Measurements from ENCODE around the gene AGK. TPM values are rescaled to one million over a fixed set of nuclear protein-coding genes. Genes with fewer than 3 reads are reported as not detected.

The AGK gene
- total and polyA plus RNA-seq, 2 experiments from 2014 or later, result 25.6 to 30.8 TPM

DNA sequence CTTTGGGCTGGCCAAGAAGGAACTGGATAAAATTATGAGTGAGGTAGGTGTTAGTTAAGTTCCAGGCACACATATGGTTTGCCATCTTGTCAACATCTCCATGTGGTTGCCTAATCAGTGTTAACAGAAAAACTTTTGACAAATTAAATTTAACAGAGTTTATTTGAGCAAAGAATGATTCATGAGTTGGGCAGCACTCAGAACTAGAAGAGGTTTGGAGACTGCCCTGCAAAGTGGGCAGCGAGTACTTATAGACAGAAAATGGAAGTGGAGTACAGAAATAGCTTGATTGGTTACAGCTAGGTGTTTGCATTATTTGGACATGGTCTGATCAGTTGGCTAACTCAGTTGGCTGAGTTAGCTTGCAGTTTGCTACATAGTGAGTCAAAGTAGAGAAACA, 37.5 kb upstream of the AGK start:
- DNase-seq (ENCODE audit: low read depth in 1 of 2, low spot score in 1 of 2), result no peak
- TF ChIP-seq, protein P1, sequence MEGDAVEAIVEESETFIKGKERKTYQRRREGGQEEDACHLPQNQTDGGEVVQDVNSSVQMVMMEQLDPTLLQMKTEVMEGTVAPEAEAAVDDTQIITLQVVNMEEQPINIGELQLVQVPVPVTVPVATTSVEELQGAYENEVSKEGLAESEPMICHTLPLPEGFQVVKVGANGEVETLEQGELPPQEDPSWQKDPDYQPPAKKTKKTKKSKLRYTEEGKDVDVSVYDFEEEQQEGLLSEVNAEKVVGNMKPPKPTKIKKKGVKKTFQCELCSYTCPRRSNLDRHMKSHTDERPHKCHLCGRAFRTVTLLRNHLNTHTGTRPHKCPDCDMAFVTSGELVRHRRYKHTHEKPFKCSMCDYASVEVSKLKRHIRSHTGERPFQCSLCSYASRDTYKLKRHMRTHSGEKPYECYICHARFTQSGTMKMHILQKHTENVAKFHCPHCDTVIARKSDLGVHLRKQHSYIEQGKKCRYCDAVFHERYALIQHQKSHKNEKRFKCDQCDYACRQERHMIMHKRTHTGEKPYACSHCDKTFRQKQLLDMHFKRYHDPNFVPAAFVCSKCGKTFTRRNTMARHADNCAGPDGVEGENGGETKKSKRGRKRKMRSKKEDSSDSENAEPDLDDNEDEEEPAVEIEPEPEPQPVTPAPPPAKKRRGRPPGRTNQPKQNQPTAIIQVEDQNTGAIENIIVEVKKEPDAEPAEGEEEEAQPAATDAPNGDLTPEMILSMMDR (IDR thresholded peaks at IDR 0.05; ENCODE audit: low read depth, low read length), result no peak
- H3K36me3 ChIP-seq, result no peaks in the 10 kb centered on the region

DNA sequence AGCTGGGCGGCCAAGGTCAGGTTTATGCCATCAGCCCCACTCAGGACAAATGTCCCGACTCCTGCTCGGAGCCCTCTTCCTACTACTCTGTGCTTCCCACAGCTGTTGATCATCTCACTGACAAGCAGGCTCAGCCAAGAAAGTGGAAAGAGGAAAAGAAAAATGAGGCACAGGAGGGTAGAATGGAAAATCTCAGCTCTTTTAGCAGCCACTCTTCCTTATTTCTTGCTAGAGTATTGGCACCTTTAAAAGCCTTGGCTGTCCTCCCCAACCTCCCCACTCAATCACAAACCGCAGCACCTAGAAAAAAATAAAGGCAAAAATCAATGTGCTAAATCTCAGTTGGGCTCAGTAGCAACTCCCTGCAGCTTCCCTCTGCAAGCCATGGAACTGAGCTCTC, 35.3 kb upstream of the AGK start:
- Histone ChIP-seq H3K27me3 (peaks cover 14% of the 10 kb centered on the region), H3K4me1 (ENCODE audit: low read depth) (peaks cover 3% of the 10 kb centered on the region), H3K36me3 (no peaks in the 10 kb centered on the region), H3K27ac (no peak overlapping the region), H3K9me3 (ENCODE audit: low read depth) (no peaks in the 10 kb centered on the region), H3K4me3 (no peak overlapping the region)
- TF ChIP-seq, protein P1 (IDR thresholded peaks at IDR 0.05; ENCODE audit: low read depth, low read length), result no peak
- no peak for DNase-seq (ENCODE audit: low read depth in 1 of 2, low spot score in 1 of 2)

More for the DNA sequence above, 37.5 kb upstream of the AGK start:
- Histone ChIP-seq H3K9me3 (ENCODE audit: low read depth) (no peaks in the 10 kb centered on the region), H3K4me3 (no peak overlapping the region), H3K27me3 (peaks cover 14% of the 10 kb centered on the region), H3K27ac (no peak overlapping the region), H3K4me1 (ENCODE audit: low read depth) (peaks cover 3% of the 10 kb centered on the region)

DNA sequence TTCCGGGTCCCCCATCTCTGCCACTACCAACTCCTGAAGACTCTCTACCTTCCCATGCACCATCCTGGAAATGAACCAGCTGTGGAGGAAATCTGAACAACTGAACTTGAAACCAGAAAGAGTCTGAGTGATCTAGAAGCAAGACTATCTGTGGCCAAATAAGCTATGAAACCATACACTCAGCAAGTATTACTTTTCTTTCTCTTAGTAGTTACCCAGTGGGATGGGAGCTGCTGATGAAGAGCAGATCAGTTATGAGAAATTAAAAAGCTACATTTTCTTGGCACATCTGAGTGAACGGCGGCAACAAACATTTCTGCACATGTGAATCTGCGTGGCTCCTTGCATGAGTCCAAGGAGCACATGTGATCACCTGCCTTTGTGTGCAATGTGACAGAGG, 31.6 kb upstream of the AGK start:
- Histone ChIP-seq H3K27ac (no peak overlapping the region), H3K36me3 (no peaks in the 10 kb centered on the region), H3K4me1 (ENCODE audit: low read depth) (no peaks in the 10 kb centered on the region), H3K9me3 (ENCODE audit: low read depth) (no peaks in the 10 kb centered on the region), H3K4me3 (no peak overlapping the region), H3K27me3 (no peaks in the 10 kb centered on the region)
- TF ChIP-seq, protein P1 (IDR thresholded peaks at IDR 0.05; ENCODE audit: low read depth, low read length), result no peak
- no peak for DNase-seq (ENCODE audit: low read depth in 1 of 2, low spot score in 1 of 2)

DNA sequence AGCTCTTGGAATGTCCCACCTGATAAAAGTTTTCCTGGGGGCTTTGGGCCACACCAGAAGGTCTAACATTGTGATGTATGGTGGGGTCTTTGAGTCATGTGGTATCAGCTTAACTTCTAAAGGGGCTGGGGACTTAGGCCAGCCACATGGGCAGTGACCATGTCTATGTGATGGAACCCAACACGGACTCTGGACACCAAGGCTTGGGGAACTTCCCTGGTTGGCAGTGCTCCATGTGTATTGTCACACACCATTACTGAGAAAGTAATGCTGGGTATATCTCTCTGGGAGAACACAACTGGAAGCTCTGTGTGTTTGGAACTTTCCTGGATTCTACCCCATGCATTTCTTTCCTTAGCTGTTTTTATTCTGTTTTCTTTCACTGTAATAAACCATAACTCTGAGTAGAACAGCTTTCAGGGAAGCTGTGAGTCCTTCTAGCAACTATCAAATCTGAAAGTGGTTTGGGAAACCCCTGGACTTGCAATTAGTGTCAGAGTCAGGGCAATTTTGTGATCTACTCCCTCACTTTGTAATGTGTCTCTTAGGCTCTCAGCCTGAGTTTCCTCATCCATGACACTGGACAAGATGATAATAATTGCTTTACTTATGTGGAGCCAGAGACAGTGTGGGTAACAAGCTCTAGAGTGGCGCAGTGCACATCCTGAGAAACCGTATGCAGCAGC, 28.4 kb upstream of the AGK start:
- TF ChIP-seq, protein P1 (IDR thresholded peaks at IDR 0.05; ENCODE audit: low read depth, low read length), result no peak
- no peak overlapping the region for H3K4me3 ChIP-seq
- no peak for DNase-seq (ENCODE audit: low read depth in 1 of 2, low spot score in 1 of 2)
- no peaks in the 10 kb centered on the region for H3K9me3 ChIP-seq (ENCODE audit: low read depth)
- no peaks in the 10 kb centered on the region for H3K36me3 ChIP-seq
- H3K27me3 ChIP-seq, result no peaks in the 10 kb centered on the region
- H3K27ac ChIP-seq, result no peak overlapping the region
- H3K4me1 ChIP-seq (ENCODE audit: low read depth), result no peaks in the 10 kb centered on the region

DNA sequence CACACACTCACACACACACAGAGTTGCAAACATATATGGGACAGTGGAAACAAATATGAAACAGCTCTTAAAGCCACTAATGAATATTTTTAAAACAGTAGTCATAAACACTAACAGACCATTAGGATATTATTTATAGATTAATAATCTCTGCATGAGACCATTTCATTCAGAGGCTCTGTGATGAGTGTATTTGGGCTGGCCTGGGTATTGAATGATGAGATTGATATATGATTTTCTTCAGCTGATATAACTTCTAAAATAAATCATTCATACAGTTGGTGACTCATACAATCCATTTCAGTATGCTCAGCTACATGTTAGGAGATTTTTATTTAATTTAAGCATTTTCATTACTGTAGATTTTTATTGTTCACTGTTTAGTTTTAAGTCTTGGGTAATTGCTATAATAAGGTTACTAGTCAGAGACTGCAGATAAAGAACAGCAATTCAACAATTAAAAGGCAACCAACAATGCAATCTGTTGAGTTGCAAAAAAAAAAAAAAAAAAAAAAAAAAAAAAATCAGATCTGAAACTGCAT, 25.2 kb upstream of the AGK start:
- no peak overlapping the region for H3K27ac ChIP-seq

More for the DNA sequence above, 25.2 kb upstream of the AGK start:
- H3K4me1 ChIP-seq (ENCODE audit: low read depth), result no peaks in the 10 kb centered on the region
- no peaks in the 10 kb centered on the region for H3K27me3 ChIP-seq
- TF ChIP-seq, protein P1 (IDR thresholded peaks at IDR 0.05; ENCODE audit: low read depth, low read length), result no peak
- H3K9me3 ChIP-seq (ENCODE audit: low read depth), result no peaks in the 10 kb centered on the region
- H3K36me3 ChIP-seq, result no peaks in the 10 kb centered on the region
- no peak overlapping the region for H3K4me3 ChIP-seq
- no peak for DNase-seq (ENCODE audit: low read depth in 1 of 2, low spot score in 1 of 2)

All from cardiac muscle cell (in vitro differentiated cells and primary cell).